GM10847 (cell line): Measurements from ENCODE around the gene LRRC36.

Experiments used
- POLR2A ChIP-seq: IDR thresholded peaks from 2 replicates; pipeline ENCODE4 v1.6.1; 2011; ENCODE audit not compliant: insufficient read length; ENCODE audit errors: extremely low read depth

LRRC36 gene

DNA sequence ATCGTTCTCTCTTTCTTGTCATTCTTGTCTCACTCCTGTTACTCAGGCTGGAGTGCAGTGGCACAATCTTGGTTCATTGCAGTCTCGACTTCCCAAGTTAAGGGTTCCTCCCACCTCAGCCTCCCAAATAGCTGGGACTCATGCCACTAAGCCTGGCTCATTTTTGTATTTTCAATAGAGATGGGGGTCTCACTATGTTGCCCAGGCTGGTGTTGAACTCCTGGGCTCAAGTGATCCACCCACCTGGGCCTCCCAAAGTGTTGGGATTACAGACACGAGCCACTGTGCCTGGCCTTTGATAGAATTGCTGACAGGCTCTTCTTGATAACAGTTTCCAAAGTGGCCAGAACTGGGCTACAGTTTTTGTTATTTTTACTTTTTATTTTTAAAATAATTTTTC, 34.4 kb downstream of the LRRC36 start:
- no peak for TF ChIP-seq POLR2A

DNA sequence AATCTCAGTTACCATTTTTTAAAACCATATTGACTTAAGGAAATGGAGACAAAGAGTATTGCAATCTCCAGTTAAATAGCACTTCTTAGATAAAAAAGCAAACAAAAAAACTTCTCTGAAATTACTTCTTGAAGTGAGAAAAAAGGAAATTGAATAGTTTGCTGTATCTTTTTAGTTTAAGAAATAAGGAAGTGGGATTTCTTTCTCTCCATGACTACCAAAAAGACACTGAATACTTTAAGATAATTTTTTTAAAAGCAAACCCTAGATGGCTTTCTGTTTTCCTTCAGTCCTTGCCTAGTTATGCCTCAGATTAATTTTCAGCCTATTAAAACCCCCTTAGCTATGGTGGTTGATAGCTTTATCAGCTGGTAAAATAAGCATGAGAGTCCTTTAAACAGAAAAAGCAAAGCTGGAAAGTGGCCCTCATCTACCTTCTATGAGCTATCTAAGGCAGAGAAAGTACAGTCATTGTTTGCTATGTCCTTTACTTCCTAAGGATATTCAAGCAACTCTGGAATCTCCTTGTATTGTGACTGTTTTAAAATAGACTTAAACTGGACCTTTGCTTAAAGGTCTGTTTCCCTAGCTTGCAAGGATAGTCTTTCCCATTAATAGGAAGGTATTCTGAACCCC, 38.1 kb downstream of the LRRC36 start:
- no peak for TF ChIP-seq POLR2A

DNA sequence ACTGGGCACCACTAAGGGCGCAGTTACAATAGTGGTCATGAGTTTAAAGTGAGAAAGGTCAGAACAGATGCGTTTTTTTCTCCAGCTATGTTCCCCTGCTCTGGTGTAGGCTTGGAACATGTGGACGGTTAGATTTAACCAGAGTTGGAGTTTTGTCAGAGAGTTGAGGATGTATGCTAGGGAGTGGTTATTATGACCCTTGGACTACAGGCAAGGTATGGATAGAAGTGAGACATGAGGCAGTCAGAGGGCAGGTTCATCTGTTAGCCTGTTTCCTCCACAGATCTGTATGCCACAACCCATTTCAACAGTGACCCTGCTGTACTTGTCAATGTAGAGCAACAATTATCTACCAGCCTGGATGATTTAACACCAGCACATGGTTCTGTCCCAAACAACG, 44.0 kb downstream of the LRRC36 start:
- TF ChIP-seq POLR2A = no peak

DNA sequence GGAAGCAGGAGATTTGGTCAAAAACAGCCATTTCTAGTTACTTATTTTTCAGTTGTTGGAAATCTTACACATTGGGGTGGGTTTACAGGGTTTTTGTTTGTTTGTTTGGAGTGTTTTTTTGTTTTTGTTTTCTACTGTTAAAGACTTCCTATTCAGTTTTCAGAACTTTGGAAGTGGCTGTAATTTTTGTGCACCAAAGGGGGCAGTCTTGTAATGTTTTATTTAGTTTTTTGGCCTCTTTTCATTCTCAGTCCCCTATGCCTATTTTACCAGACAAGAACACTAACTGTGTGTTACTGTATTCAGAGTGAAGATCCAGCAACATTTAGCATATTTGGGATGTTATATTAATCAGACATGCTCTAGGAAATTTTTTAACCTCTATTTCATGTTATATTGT, 46.0 kb downstream of the LRRC36 start:
- no peak for TF ChIP-seq POLR2A

DNA sequence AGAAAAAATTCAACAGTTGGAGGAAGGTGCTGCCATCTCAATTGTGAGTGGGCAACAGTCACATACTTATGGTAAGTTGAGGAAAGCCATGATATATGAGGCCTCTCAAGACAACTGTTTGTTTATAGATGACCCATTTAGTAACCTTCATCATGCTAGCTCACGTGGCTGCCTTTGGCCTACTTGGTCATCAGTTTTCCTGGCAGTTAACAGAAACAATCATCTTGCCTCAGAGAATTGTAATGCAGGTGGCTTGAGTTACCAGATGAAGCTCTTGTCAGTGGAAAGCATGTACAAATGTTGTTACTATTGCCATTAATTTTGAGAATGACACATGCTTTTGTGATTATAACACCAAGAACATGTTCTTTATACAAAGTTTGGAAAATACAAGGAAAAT, 52.0 kb downstream of the LRRC36 start:
- no peak for TF ChIP-seq POLR2A

DNA sequence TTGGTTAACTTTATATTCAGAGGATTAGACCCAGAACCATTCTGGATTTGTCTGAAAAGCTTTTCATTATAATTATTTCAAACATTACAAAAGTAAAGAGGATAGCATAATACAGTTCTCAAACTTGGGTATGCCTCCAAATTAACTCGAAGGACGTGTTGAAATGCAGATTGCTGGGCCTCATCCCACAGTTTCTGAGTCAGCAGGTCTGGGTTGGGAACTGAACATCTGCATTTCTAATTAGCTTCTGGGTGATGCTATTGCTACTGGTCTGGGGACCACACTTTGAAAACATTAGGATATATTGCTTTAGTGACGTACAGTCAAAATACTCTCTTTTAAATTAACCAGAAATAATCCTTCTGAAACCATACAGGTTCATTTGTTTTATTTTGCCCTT, 56.7 kb downstream of the LRRC36 start:
- TF ChIP-seq POLR2A = no peak

DNA sequence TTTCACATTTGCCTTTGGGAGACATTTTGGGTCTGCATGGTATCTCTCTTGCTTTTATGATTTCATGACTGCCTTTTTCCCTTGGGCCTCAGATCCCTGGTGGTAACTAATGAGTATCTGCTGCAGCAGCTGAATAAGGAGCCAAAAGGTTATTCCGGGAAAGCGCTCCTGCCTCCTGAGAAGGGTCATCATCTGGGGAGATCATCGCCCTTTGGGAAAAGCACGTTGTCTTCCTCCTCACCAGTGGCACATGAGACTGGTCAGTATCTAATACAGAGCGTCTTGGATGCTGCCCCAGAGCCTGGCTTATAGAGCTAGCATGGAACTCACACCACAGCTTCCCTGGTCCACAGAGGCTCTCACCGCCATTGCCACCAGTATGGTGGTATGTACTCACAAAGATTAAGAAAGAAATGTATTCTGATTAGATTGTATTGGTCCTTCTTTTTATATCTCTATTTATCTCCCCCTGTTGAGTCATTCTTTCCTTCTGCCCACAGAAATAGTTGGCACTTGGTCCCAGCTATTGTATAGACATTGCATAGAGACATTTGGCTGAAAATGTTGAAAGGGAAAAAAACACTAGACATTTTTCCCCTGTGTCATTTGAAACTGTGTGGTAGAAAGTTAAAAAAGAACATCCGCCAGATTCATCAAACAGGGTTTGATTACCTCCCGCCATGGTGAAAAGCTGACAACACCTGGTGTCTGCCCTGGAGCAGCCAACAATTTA, 58.3 kb downstream of the LRRC36 start:
- TF ChIP-seq POLR2A = no peak

- TF ChIP-seq POLR2A = no peak
These were observed 60.3 kb downstream of the LRRC36 start for GRCh38 chr16:67386861-67387455.

- TF ChIP-seq POLR2A = no peak
These were observed 61.0 kb downstream of the LRRC36 start for GRCh38 chr16:67387479-67388079.

- TF ChIP-seq POLR2A = no peak
These were observed 61.6 kb downstream of the LRRC36 start for GRCh38 chr16:67388191-67388590.

- TF ChIP-seq POLR2A = no peak
These were observed 62.0 kb downstream of the LRRC36 start for GRCh38 chr16:67388591-67388990.

GRCh38 chr16:67389911-67390815, 63.5 kb downstream of the LRRC36 start:
- TF ChIP-seq POLR2A = no peak

DNA sequence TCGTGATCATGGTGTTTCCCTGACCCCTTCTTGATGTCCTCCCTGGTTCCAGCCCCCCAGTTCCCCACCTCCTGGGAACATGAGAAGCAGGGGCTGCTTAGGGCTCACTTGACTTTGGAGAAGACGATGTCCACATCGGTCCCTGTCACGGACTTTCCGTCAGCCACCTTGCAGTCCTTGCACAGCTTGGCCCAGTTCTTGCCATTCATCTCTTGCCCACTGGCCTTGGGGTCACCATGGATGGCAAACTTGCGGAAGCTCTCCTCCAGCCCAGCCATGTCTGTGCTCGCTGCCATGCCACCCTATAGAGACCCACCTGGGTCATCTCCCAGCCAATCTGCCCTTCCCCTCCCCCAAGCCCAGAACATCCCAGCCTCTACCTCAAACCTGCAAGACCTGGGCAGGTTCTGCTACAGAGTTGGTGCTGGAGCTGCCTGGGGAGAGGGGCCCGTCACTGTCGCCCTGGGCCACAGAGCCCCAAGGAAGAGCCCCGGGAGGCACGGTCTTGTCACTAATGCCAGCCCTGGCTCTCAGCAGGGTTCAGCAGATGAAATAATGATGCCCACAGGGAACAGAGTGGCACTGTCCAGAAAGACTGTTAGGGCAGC, 64.3 kb downstream of the LRRC36 start:
- no peak for TF ChIP-seq POLR2A

GRCh38 chr16:67391424-67392300, 65.0 kb downstream of the LRRC36 start:
- no peak for TF ChIP-seq POLR2A
